HepG2 (cell line): ENCODE data around the gene BTK. TPM values are rescaled to one million over a fixed set of nuclear protein-coding genes. Genes with fewer than 3 reads are reported as not detected.

Source experiments
- AGO2 ChIP-seq: fragments of 200-400 bp; formaldehyde crosslinking; optimal IDR thresholded peaks from 2 replicates; pipeline ENCODE3; 2017; ENCODE audit warnings: mild to moderate bottlenecking, low read depth, low read length, moderate library complexity
- AHDC1 ChIP-seq: sonication (generic); formaldehyde crosslinking; IDR thresholded peaks from 2 replicates; pipeline ENCODE4 v1.5.1; 2020; ENCODE audit warnings: mild to moderate bottlenecking, missing genetic modification reagents, borderline replicate concordance
- FOXP1 ChIP-seq, 2 experiments: fragments of 450-650 bp in 1 of 2; IDR thresholded peaks; 2 replicates each; pipeline ENCODE4 v1.6.1; 2017 to 2018; ENCODE audit warnings: antibody characterized with exemption in 1 of 2
- KIAA2018 ChIP-seq: sonication (generic); formaldehyde crosslinking; IDR thresholded peaks from 2 replicates; pipeline ENCODE4 v1.5.0; 2020; ENCODE audit warnings: mild to moderate bottlenecking, missing genetic modification reagents, borderline replicate concordance
- NFKB2 ChIP-seq: sonication (generic); formaldehyde crosslinking; IDR thresholded peaks from 2 replicates; pipeline ENCODE4 v1.4.0; 2020; ENCODE audit warnings: missing genetic modification reagents, borderline replicate concordance
- ZC3H4 ChIP-seq: sonication (generic); formaldehyde crosslinking; IDR thresholded peaks from 2 replicates; pipeline ENCODE4 v1.4.0; 2020; ENCODE audit warnings: missing genetic modification reagents, borderline replicate concordance
- ZNF850 ChIP-seq: sonication (generic); formaldehyde crosslinking; conservative IDR thresholded peaks from 2 replicates; pipeline ENCODE4 v1.9.0; 2021; ENCODE audit warnings: mild to moderate bottlenecking, missing genetic modification reagents
- ZSCAN21 ChIP-seq: sonication (generic); formaldehyde crosslinking; IDR thresholded peaks from 2 replicates; pipeline ENCODE4 v1.8.0; 2022; ENCODE audit warnings: mild to moderate bottlenecking, missing genetic modification reagents, moderate library complexity, borderline replicate concordance
- polyA plus RNA-seq, 8 experiments: library from polyadenylated mRNA; depleted of rRNA in 3 of 8; stranded (reverse) in 7 of 8; unstranded in 1 of 8; fragments of >200 nt; fragmentation: Illumina TruSeq in 4 of 8; extraction: Trizol in 4 of 8; gene quantifications; 2 replicates each; pipeline versions ENCODE4 v1.2.1 to v1.2.3, GENCODE V29; 2011 to 2016; ENCODE audit warnings: low read depth in 4 of 8, missing spikeins in 1 of 8, mixed read lengths in 1 of 8; ENCODE audit not compliant: insufficient read depth in 1 of 8
- total RNA-seq, 5 experiments: library from RNA; depleted of rRNA; stranded (reverse); fragments of >200 nt; fragmentation: Illumina TruSeq; extraction: Trizol; gene quantifications; 2 replicates each; pipeline ENCODE4 v1.2.3, GENCODE V29; 2016; ENCODE audit warnings: low read depth in 1 of 5

Gene BTK
- total and polyA plus RNA-seq, 2 of the 13 experiments (the other 11 are each of a cell fraction or from before 2014, with no cell fraction given): not detected

- no peak for TF ChIP-seq KIAA2018 (CRISPR knock-in tag)
- no peak for TF ChIP-seq FOXP1 (IDR thresholded peaks at IDR 0.05)
- TF ChIP-seq FOXP1 (CRISPR knock-in tag; IDR thresholded peaks at IDR 0.05): no peak
- no peak for TF ChIP-seq ZNF850 (CRISPR knock-in tag)
- no peak for TF ChIP-seq AHDC1 (CRISPR knock-in tag)
- no peak for TF ChIP-seq ZC3H4 (CRISPR knock-in tag)
- TF ChIP-seq AGO2: no peak
- TF ChIP-seq ZSCAN21 (CRISPR knock-in tag): no peak
- no peak for TF ChIP-seq NFKB2
These were observed 23.1 kb upstream of the BTK start (continued) for GRCh38 chrX:101409043-101409442.
